GM12878 (cell line): ENCODE measurements around the gene DNAAF1. TPM values are rescaled to one million over a fixed set of nuclear protein-coding genes. Genes with fewer than 3 reads are reported as not detected.

Experiments used
- ATAC-seq: fragments of 200-7000 bp; cut with Tn5 transposase; 3 replicates; pipeline ENCODE4 v1.9.1; 2020; ENCODE audit warnings: mild to moderate bottlenecking, moderate library complexity
- BruUV-seq: library from RNA; stranded (reverse); fragments of 400-500 nt; replicated peaks from 2 replicates; lab custom pipeline; 2021; lab: Mats Ljungman, UMichigan
- CTCF ChIA-PET: fragments of 300-600 bp; sonication (Branson Sonifier 250); formaldehyde crosslinking; extraction: SDS; loops from one replicate; lab custom pipeline; 2021; ENCODE audit warnings: inconsistent platforms; lab: Yijun Ruan, JAX
- POLR2A ChIA-PET: fragments of 350-600 bp; formaldehyde crosslinking; extraction: SDS; loops from one replicate; lab custom pipeline; 2021; ENCODE audit warnings: inconsistent platforms; lab: Charles Lee
- RAD21 ChIA-PET: fragments of 300-600 bp; sonication (Branson Sonifier 250); formaldehyde crosslinking; loops from one replicate; lab custom pipeline; 2023; ENCODE audit warnings: antibody characterized with exemption; ENCODE audit not compliant: unreplicated experiment; lab: Charles Lee
- SMC1A ChIA-PET: fragments of 300-600 bp; sonication (Branson Sonifier 250); formaldehyde crosslinking; loops from one replicate; lab custom pipeline; 2023; ENCODE audit not compliant: unreplicated experiment, uncharacterized antibody; lab: Charles Lee
- DNase-seq: peaks from one replicate; pipeline ENCODE4 v3.0.0-alpha.2; 2011; ENCODE audit warnings: low read depth, low spot score
- FAIRE-seq: peaks from 3 replicates; lab custom pipeline; 2011; peaks lifted over from hg19 to GRCh38; lab: Jason Lieb, UNC
- H2AFZ ChIP-seq: 2 replicates; pipeline ENCODE4 v1.6.0; 2011; ENCODE audit warnings: low read depth, low read length, control low read depth; ENCODE audit not compliant: control insufficient read depth
- H3K27ac ChIP-seq: 2 replicates; pipeline ENCODE4 v1.5.1; 2011; ENCODE audit warnings: control low read depth; ENCODE audit not compliant: control insufficient read depth, insufficient read depth
- H3K27me3 ChIP-seq, 2 experiments: replicated peaks in 1 of 2; 2 replicates each; pipeline versions ENCODE4 v1.6.0 to v1.6.1; 2011; ENCODE audit warnings: low read length in 1 of 2; ENCODE audit not compliant: control insufficient read depth in 2 of 2, insufficient read depth in 2 of 2
- H3K36me3 ChIP-seq, 2 experiments: 2 replicates each; pipeline ENCODE4 v1.5.1; 2011; ENCODE audit warnings: low read length in 1 of 2; ENCODE audit not compliant: control insufficient read depth in 2 of 2, insufficient read depth in 2 of 2
- H3K4me1 ChIP-seq: 2 replicates; pipeline ENCODE4 v1.6.1; 2011; ENCODE audit warnings: mild to moderate bottlenecking, low read length, moderate library complexity, mixed read lengths; ENCODE audit not compliant: control insufficient read depth, insufficient read depth
- H3K4me2 ChIP-seq: 2 replicates; pipeline ENCODE4 v1.6.0; 2011; ENCODE audit warnings: control low read depth; ENCODE audit not compliant: control insufficient read depth, insufficient read depth
- H3K4me3 ChIP-seq: fragments of 200-600 bp; sonication (generic); 2 replicates; pipeline ENCODE4 v1.5.1; 2016
- H3K79me2 ChIP-seq: 2 replicates; pipeline ENCODE4 v1.6.0; 2011; ENCODE audit warnings: low read length; ENCODE audit not compliant: control insufficient read depth, insufficient read depth
- H3K9ac ChIP-seq: 2 replicates; pipeline ENCODE4 v1.8.0; 2011; ENCODE audit warnings: low read length, control low read depth, mixed read lengths; ENCODE audit not compliant: control insufficient read depth, insufficient read depth
- H3K9me3 ChIP-seq: replicated peaks from 3 replicates; pipeline ENCODE4 v1.5.1; 2011; ENCODE audit warnings: mild to moderate bottlenecking, low read length; ENCODE audit not compliant: control insufficient read depth, insufficient read depth
- H4K20me1 ChIP-seq: 2 replicates; pipeline ENCODE4 v1.6.0; 2011; ENCODE audit not compliant: control insufficient read depth, insufficient read depth
- EGR1 ChIP-seq, 2 experiments: IDR thresholded peaks; 1 replicate in 1 of 2; 2 replicates in 1 of 2; pipeline ENCODE4 v1.6.1; 2011 to 2012; ENCODE audit warnings: low read depth in 2 of 2, low read length in 2 of 2, borderline replicate concordance in 1 of 2, mild to moderate bottlenecking in 1 of 2, moderate library complexity in 1 of 2
- MAX ChIP-seq: IDR thresholded peaks from 2 replicates; pipeline ENCODE4 v1.6.1; 2012; ENCODE audit warnings: low read depth, low read length, improper control_type of control experiment
- MTA3 ChIP-seq: IDR thresholded peaks from 2 replicates; pipeline ENCODE4 v1.6.1; 2012; ENCODE audit warnings: low read length, inconsistent platforms, borderline replicate concordance
- MXI1 ChIP-seq: fragments of 150-350 bp; IDR thresholded peaks from 2 replicates; pipeline ENCODE4 v1.6.1; 2011; ENCODE audit warnings: low read depth, mild to moderate bottlenecking, inconsistent platforms, low read length, improper control_type of control experiment
- MYB ChIP-seq: fragments of 150-350 bp; IDR thresholded peaks from 2 replicates; pipeline ENCODE4 v1.6.1; 2014; ENCODE audit warnings: mild to moderate bottlenecking, low read depth, low read length, borderline replicate concordance
- NFIC ChIP-seq: IDR thresholded peaks from 2 replicates; pipeline ENCODE4 v1.6.1; 2012; ENCODE audit warnings: low read depth, mild to moderate bottlenecking, inconsistent platforms, low read length, moderate library complexity
- PAX8 ChIP-seq: fragments of 450-650 bp; IDR thresholded peaks from 2 replicates; pipeline ENCODE4 v1.6.1; 2017; ENCODE audit warnings: mild to moderate bottlenecking, moderate library complexity
- RFX5 ChIP-seq: IDR thresholded peaks from 2 replicates; pipeline ENCODE4 v1.6.1; 2011; ENCODE audit warnings: low read depth, low read length, improper control_type of control experiment
- RUNX3 ChIP-seq: IDR thresholded peaks from 2 replicates; pipeline ENCODE4 v1.6.1; 2012; ENCODE audit warnings: low read length, inconsistent platforms
- SP1 ChIP-seq: IDR thresholded peaks from one replicate; pipeline ENCODE4 v1.6.1; 2011; ENCODE audit warnings: low read depth, low read length
- TCF12 ChIP-seq: IDR thresholded peaks from 2 replicates; pipeline ENCODE4 v1.6.1; 2011; ENCODE audit warnings: low read depth, mild to moderate bottlenecking, low read length
- YY1 ChIP-seq: IDR thresholded peaks from 2 replicates; pipeline ENCODE4 v1.6.1; 2011; ENCODE audit warnings: low read depth, mild to moderate bottlenecking, low read length
- WGBS: methylation state at CpG from one replicate; pipeline ENCODE4 v1.1.6; 2016; ENCODE audit warnings: low lambda C conversion rate; ENCODE audit not compliant: insufficient replicate concordance, insufficient coverage; ENCODE audit errors: missing lambda C conversion rate; 5-methylcytosine and 5-hydroxymethylcytosine counted together
- in situ Hi-C: fragments of 300-500 bp; cut with MboI; formaldehyde crosslinking; loops from 9 replicates; pipeline ENCODE4 v1.14.3; 2018; ENCODE audit warnings: mixed read lengths
- intact Hi-C: fragments of 100-400 bp; cut with micrococcal nuclease; formaldehyde crosslinking; loops from one replicate; pipeline ENCODE4 v1.14.2; 2022; ENCODE audit not compliant: unreplicated experiment
- polyA plus RNA-seq, 11 experiments: library from polyadenylated mRNA; depleted of rRNA in 4 of 11; unstranded in 6 of 11; stranded (reverse) in 5 of 11; fragments of >200 nt; fragmentation: Nextera tagmentation in 4 of 11; fragmentation: Illumina TruSeq in 1 of 11; extraction: Ambion mirVana in 4 of 11; extraction: Trizol in 1 of 11; gene quantifications; 1 replicate in 1 of 11; 2 replicates in 10 of 11; pipeline versions ENCODE4 v1.2.1 to v1.2.3, GENCODE V29; 2011 to 2016; ENCODE audit warnings: inconsistent platforms in 2 of 11, missing spikeins in 2 of 11, low read depth in 1 of 11
- total RNA-seq, 4 experiments: library from RNA; depleted of rRNA in 3 of 4; stranded (reverse); fragments of >200 nt in 3 of 4; fragmentation: Illumina TruSeq in 1 of 4; extraction: Trizol in 1 of 4; gene quantifications; 2 replicates each; pipeline versions ENCODE4 v1.2.1 to v1.2.3, GENCODE V29; 2013 to 2021
- TF ChIP-seq, protein P1 (sequence below): IDR thresholded peaks from 2 replicates; pipeline ENCODE4 v1.6.1; 2012; ENCODE audit warnings: mild to moderate bottlenecking, low read depth, low read length
- TF ChIP-seq, protein P2 (sequence below): fragments of 450-650 bp; IDR thresholded peaks from 2 replicates; pipeline ENCODE4 v1.6.1; 2016; ENCODE audit warnings: mild to moderate bottlenecking
- TF ChIP-seq, protein P3 (sequence below): fragments of 450-650 bp; IDR thresholded peaks from 2 replicates; pipeline ENCODE4 v1.6.1; 2016; ENCODE audit warnings: mild to moderate bottlenecking, moderate library complexity, borderline replicate concordance

The DNAAF1 gene
- total and polyA plus RNA-seq, 10 of the 15 experiments (the other 5 are each of a cell fraction or from before 2014, with no cell fraction given) = 0.02 to 0.76 (median 0.08) TPM; not detected in 6

GRCh38 chr16:84225126-84225525, 80.0 kb downstream of the DNAAF1 start:
- Histone ChIP-seq H3K4me2 (no peak overlapping the region), H3K9ac (no peak overlapping the region), H3K9me3 (no peaks in the 10 kb centered on the region), H3K27me3 (peaks cover 0 to 1% of the 10 kb centered on the region in 2 experiments; a peak in 2 of 4 replicates), H4K20me1 (no peaks in the 10 kb centered on the region), H3K27ac (no peak overlapping the region), H3K36me3 (no peaks in the 10 kb centered on the region), H3K79me2 (no peaks in the 10 kb centered on the region), H3K4me1 (no peaks in the 10 kb centered on the region), H3K4me3 (no peak overlapping the region), H2AFZ (no peak overlapping the region)
- FAIRE-seq (no peak), ATAC-seq (no peak), DNase-seq (no peak)
- POLR2A ChIA-PET = no interaction called here
- RAD21 ChIA-PET = no interaction called here
- in situ Hi-C loops (no loop called here), intact Hi-C loops (no loop called here)
- CTCF ChIA-PET = interaction anchor here (0.6 kb wide), 1 partner anchor 502 kb away, joined by 3 read pairs; no protein-coding TSS in a partner anchor
- SMC1A ChIA-PET = no interaction called here
- BruUV-seq = no TSS peak
- 34% methylated on average over 3 of the region's 3 CpGs for WGBS
- no peak for TF ChIP-seq EGR1 (IDR thresholded peaks at IDR 0.05; ENCODE audit: borderline replicate concordance in 1 of 2, low read depth in 2 of 2, low read length in 2 of 2)
- TF ChIP-seq NFIC = no peak
- no peak for TF ChIP-seq TCF12
- TF ChIP-seq RUNX3 = no peak
- no peak for TF ChIP-seq RFX5
- TF ChIP-seq, protein P1, sequence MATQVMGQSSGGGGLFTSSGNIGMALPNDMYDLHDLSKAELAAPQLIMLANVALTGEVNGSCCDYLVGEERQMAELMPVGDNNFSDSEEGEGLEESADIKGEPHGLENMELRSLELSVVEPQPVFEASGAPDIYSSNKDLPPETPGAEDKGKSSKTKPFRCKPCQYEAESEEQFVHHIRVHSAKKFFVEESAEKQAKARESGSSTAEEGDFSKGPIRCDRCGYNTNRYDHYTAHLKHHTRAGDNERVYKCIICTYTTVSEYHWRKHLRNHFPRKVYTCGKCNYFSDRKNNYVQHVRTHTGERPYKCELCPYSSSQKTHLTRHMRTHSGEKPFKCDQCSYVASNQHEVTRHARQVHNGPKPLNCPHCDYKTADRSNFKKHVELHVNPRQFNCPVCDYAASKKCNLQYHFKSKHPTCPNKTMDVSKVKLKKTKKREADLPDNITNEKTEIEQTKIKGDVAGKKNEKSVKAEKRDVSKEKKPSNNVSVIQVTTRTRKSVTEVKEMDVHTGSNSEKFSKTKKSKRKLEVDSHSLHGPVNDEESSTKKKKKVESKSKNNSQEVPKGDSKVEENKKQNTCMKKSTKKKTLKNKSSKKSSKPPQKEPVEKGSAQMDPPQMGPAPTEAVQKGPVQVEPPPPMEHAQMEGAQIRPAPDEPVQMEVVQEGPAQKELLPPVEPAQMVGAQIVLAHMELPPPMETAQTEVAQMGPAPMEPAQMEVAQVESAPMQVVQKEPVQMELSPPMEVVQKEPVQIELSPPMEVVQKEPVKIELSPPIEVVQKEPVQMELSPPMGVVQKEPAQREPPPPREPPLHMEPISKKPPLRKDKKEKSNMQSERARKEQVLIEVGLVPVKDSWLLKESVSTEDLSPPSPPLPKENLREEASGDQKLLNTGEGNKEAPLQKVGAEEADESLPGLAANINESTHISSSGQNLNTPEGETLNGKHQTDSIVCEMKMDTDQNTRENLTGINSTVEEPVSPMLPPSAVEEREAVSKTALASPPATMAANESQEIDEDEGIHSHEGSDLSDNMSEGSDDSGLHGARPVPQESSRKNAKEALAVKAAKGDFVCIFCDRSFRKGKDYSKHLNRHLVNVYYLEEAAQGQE = no peak
- TF ChIP-seq MAX = no peak
- TF ChIP-seq MTA3 = no peak
- TF ChIP-seq, protein P2, sequence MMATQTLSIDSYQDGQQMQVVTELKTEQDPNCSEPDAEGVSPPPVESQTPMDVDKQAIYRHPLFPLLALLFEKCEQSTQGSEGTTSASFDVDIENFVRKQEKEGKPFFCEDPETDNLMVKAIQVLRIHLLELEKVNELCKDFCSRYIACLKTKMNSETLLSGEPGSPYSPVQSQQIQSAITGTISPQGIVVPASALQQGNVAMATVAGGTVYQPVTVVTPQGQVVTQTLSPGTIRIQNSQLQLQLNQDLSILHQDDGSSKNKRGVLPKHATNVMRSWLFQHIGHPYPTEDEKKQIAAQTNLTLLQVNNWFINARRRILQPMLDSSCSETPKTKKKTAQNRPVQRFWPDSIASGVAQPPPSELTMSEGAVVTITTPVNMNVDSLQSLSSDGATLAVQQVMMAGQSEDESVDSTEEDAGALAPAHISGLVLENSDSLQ = no peak
- TF ChIP-seq MXI1 = no peak
- no peak for TF ChIP-seq MYB
- TF ChIP-seq, protein P3, sequence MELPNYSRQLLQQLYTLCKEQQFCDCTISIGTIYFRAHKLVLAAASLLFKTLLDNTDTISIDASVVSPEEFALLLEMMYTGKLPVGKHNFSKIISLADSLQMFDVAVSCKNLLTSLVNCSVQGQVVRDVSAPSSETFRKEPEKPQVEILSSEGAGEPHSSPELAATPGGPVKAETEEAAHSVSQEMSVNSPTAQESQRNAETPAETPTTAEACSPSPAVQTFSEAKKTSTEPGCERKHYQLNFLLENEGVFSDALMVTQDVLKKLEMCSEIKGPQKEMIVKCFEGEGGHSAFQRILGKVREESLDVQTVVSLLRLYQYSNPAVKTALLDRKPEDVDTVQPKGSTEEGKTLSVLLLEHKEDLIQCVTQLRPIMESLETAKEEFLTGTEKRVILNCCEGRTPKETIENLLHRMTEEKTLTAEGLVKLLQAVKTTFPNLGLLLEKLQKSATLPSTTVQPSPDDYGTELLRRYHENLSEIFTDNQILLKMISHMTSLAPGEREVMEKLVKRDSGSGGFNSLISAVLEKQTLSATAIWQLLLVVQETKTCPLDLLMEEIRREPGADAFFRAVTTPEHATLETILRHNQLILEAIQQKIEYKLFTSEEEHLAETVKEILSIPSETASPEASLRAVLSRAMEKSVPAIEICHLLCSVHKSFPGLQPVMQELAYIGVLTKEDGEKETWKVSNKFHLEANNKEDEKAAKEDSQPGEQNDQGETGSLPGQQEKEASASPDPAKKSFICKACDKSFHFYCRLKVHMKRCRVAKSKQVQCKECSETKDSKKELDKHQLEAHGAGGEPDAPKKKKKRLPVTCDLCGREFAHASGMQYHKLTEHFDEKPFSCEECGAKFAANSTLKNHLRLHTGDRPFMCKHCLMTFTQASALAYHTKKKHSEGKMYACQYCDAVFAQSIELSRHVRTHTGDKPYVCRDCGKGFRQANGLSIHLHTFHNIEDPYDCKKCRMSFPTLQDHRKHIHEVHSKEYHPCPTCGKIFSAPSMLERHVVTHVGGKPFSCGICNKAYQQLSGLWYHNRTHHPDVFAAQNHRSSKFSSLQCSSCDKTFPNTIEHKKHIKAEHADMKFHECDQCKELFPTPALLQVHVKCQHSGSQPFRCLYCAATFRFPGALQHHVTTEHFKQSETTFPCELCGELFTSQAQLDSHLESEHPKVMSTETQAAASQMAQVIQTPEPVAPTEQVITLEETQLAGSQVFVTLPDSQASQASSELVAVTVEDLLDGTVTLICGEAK = no peak
- TF ChIP-seq YY1 = no peak
- no peak for TF ChIP-seq SP1
- no peak for TF ChIP-seq PAX8
